H9 (cell line): ENCODE data around the gene CHRNA3. TPM values are rescaled to one million over a fixed set of nuclear protein-coding genes. Genes with fewer than 3 reads are reported as not detected.

Experiments
- DNase-seq: peaks from one replicate; pipeline ENCODE4 v3.0.0-alpha.2; 2017
- H2AFZ ChIP-seq: one replicate; pipeline ENCODE4 v1.6.1; 2013; ENCODE audit warnings: mild to moderate bottlenecking, low read length, control low read depth, moderate library complexity
- H2AK5ac ChIP-seq: 2 replicates; pipeline ENCODE4 v1.6.1; 2013; ENCODE audit warnings: low read length, control low read depth, mixed read lengths; ENCODE audit not compliant: insufficient read length
- H2BK120ac ChIP-seq: one replicate; pipeline ENCODE4 v1.6.1; 2013; ENCODE audit warnings: low read depth, mild to moderate bottlenecking, low read length, control low read depth, inconsistent platforms; ENCODE audit not compliant: poor library complexity, severe bottlenecking
- H2BK12ac ChIP-seq: 2 replicates; pipeline ENCODE4 v1.6.1; 2013; ENCODE audit warnings: low read length, control low read depth, mixed read lengths, low read depth; ENCODE audit not compliant: insufficient read length
- H2BK15ac ChIP-seq: 2 replicates; pipeline ENCODE4 v1.6.1; 2013; ENCODE audit warnings: low read depth, low read length, control low read depth
- H2BK20ac ChIP-seq: one replicate; pipeline ENCODE4 v1.6.1; 2013; ENCODE audit warnings: low read depth, mild to moderate bottlenecking, low read length, control low read depth, inconsistent platforms; ENCODE audit not compliant: poor library complexity, severe bottlenecking
- H2BK5ac ChIP-seq: 2 replicates; pipeline ENCODE4 v1.6.1; 2013; ENCODE audit warnings: low read length, control low read depth, mixed read lengths; ENCODE audit not compliant: insufficient read length
- H3K14ac ChIP-seq: 2 replicates; pipeline ENCODE4 v1.6.1; 2013; ENCODE audit warnings: low read length, control low read depth; ENCODE audit not compliant: insufficient read depth
- H3K18ac ChIP-seq: 2 replicates; pipeline ENCODE4 v1.6.1; 2013; ENCODE audit warnings: low read depth, mild to moderate bottlenecking, mixed read lengths, low read length, control low read depth; ENCODE audit not compliant: insufficient read length
- H3K23ac ChIP-seq: 2 replicates; pipeline ENCODE4 v1.6.1; 2013; ENCODE audit warnings: low read length, control low read depth, mixed read lengths, low read depth; ENCODE audit not compliant: insufficient read length
- H3K23me2 ChIP-seq: 2 replicates; pipeline ENCODE4 v1.6.1; 2013; ENCODE audit warnings: low read depth, mild to moderate bottlenecking, mixed read lengths, low read length, control low read depth; ENCODE audit not compliant: insufficient read length, poor library complexity, severe bottlenecking
- H3K27ac ChIP-seq: 2 replicates; pipeline ENCODE4 v1.5.1; 2013; ENCODE audit warnings: low read length, control low read depth, mixed read lengths, low read depth; ENCODE audit not compliant: insufficient read length
- H3K27me3 ChIP-seq: 2 replicates; pipeline ENCODE4 v1.6.1; 2013; ENCODE audit warnings: low read length, control low read depth, inconsistent platforms; ENCODE audit not compliant: insufficient read depth
- H3K4ac ChIP-seq: 2 replicates; pipeline ENCODE4 v1.6.1; 2013; ENCODE audit warnings: low read depth, mild to moderate bottlenecking, control low read depth, inconsistent platforms, low read length, moderate library complexity
- H3K4me1 ChIP-seq: 2 replicates; pipeline ENCODE4 v1.6.1; 2013; ENCODE audit warnings: low read length, control low read depth, inconsistent platforms; ENCODE audit not compliant: insufficient read depth
- H3K4me2 ChIP-seq: 2 replicates; pipeline ENCODE4 v1.6.1; 2013; ENCODE audit warnings: low read length, control low read depth, mixed read lengths; ENCODE audit not compliant: insufficient read length, insufficient read depth
- H3K56ac ChIP-seq: 2 replicates; pipeline ENCODE4 v1.6.1; 2013; ENCODE audit warnings: low read depth, mild to moderate bottlenecking, mixed read lengths, low read length, control low read depth; ENCODE audit not compliant: insufficient read length
- H3K79me1 ChIP-seq: 2 replicates; pipeline ENCODE4 v1.6.1; 2013; ENCODE audit warnings: low read depth, mild to moderate bottlenecking, moderate library complexity, low read length, control low read depth, inconsistent platforms; ENCODE audit not compliant: insufficient read depth, poor library complexity, severe bottlenecking
- H3K79me2 ChIP-seq: 2 replicates; pipeline ENCODE4 v1.6.1; 2013; ENCODE audit warnings: low read length, control low read depth, inconsistent platforms; ENCODE audit not compliant: insufficient read depth
- H3K9ac ChIP-seq: 2 replicates; pipeline ENCODE4 v1.6.1; 2013; ENCODE audit warnings: low read length, control low read depth, mixed read lengths; ENCODE audit not compliant: insufficient read length; ENCODE audit errors: extremely low read depth
- H3K9me3 ChIP-seq: one replicate; pipeline ENCODE4 v1.6.1; 2013; ENCODE audit warnings: low read depth, low read length, inconsistent platforms; ENCODE audit not compliant: control insufficient read depth
- H3T11ph ChIP-seq: one replicate; pipeline ENCODE4 v1.6.1; 2013; ENCODE audit warnings: mild to moderate bottlenecking, low read length, control low read depth, inconsistent platforms
- H4K20me1 ChIP-seq: one replicate; pipeline ENCODE4 v1.6.1; 2013; ENCODE audit not compliant: control insufficient read depth, insufficient read length, insufficient read depth
- H4K5ac ChIP-seq: 2 replicates; pipeline ENCODE4 v1.6.1; 2013; ENCODE audit warnings: low read depth, mild to moderate bottlenecking, mixed read lengths, low read length, control low read depth; ENCODE audit not compliant: insufficient read length
- H4K8ac ChIP-seq: replicated peaks from 2 replicates; pipeline ENCODE4 v1.6.1; 2013; ENCODE audit warnings: low read length, control low read depth, mixed read lengths, low read depth; ENCODE audit not compliant: insufficient read length
- H4K91ac ChIP-seq: 2 replicates; pipeline ENCODE4 v1.6.1; 2013; ENCODE audit warnings: low read depth, mild to moderate bottlenecking, moderate library complexity, mixed read lengths, low read length, control low read depth; ENCODE audit not compliant: insufficient read length
- H3K27ac Mint-ChIP-seq, 3 experiments: 2 replicates in 2 of 3; 3 replicates in 1 of 3; pipeline ENCODE4 v1.8.0; 2020 to 2021; ENCODE audit warnings: mixed read lengths in 3 of 3, mild to moderate bottlenecking in 1 of 3, moderate library complexity in 1 of 3
- H3K27me3 Mint-ChIP-seq: 2 replicates; pipeline ENCODE4 v1.8.0; 2021; ENCODE audit warnings: low read depth, mild to moderate bottlenecking, moderate library complexity, mixed read lengths
- H3K36me3 Mint-ChIP-seq, 3 experiments: 2 replicates in 2 of 3; 3 replicates in 1 of 3; pipeline ENCODE4 v1.8.0; 2020 to 2021; ENCODE audit warnings: low read depth in 3 of 3, mixed read lengths in 3 of 3; ENCODE audit not compliant: insufficient read depth in 1 of 3
- H3K4me1 Mint-ChIP-seq, 2 experiments: 2 replicates each; pipeline ENCODE4 v1.8.0; 2020; ENCODE audit warnings: mixed read lengths in 2 of 2
- H3K4me3 Mint-ChIP-seq, 2 experiments: 2 replicates in 1 of 2; 3 replicates in 1 of 2; pipeline ENCODE4 v1.8.0; 2020 to 2021; ENCODE audit warnings: mild to moderate bottlenecking in 2 of 2, mixed read lengths in 2 of 2, moderate library complexity in 1 of 2
- H3K9me3 Mint-ChIP-seq, 2 experiments: 2 replicates in 1 of 2; 3 replicates in 1 of 2; pipeline ENCODE4 v1.8.0; 2020; ENCODE audit warnings: mild to moderate bottlenecking in 2 of 2, mixed read lengths in 2 of 2, moderate library complexity in 1 of 2
- total RNA-seq: library from RNA; stranded (reverse); gene quantifications from 2 replicates; pipeline ENCODE4 v1.2.1, GENCODE V29; 2021
- TF ChIP-seq, protein P1 (sequence below): fragments of 200-600 bp; sonication (generic); conservative IDR thresholded peaks from 3 replicates; pipeline ENCODE4 v1.8.0; 2021; ENCODE audit warnings: antibody characterized with exemption, mild to moderate bottlenecking

CHRNA3 gene
- total RNA-seq, 1 experiment from 2014 or later: 0.81 TPM

DNA sequence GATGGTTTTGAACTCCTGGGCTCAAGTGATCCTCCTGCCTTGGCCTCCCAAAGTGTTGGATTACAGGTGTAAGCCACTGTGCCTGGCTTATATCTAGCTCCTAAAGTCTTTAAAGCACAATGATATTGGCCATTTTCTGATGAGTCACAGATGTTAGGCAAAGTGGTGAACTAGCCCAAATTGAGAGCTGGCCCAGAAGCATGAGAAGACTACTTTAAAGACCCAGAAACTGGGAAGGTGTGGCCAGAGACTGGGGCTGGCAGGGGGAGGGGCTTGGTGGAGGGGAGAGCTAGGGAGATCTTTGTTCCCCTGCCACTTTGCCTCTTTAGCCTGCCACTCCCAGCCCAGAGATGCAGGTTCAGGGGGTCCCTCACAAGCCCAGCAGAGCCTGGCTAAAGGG is 21.6 kb downstream of the CHRNA3 start:
- H3K9me3 Mint-ChIP-seq: peaks cover 0 to 1% of the 10 kb centered on the region in 2 experiments; a peak in 2 of 5 replicates

More for the DNA sequence above, 21.6 kb downstream of the CHRNA3 start:
- Histone ChIP-seq H3K79me1 (no peaks in the 10 kb centered on the region), H4K8ac (no peak overlapping the region), H2BK12ac (no peak overlapping the region), H2BK5ac (no peak overlapping the region), H3K4me1 (no peaks in the 10 kb centered on the region), H3K18ac (no peak overlapping the region), H3K23me2 (no peaks in the 10 kb centered on the region), H2BK120ac (no peak overlapping the region), H3K27ac (no peak overlapping the region), H3K79me2 (no peaks in the 10 kb centered on the region), H3K27me3 (no peaks in the 10 kb centered on the region), H2AK5ac (no peak overlapping the region), H4K20me1 (no peaks in the 10 kb centered on the region), H2AFZ (no peak overlapping the region), H4K5ac (no peak overlapping the region), H3K14ac (no peak overlapping the region), H4K91ac (no peak overlapping the region), H3K4ac (no peak overlapping the region), H3K4me2 (no peak overlapping the region), H3K9ac (no peak overlapping the region), H2BK15ac (no peak overlapping the region), H3K9me3 (no peaks in the 10 kb centered on the region), H2BK20ac (no peak overlapping the region), H3T11ph (no peak overlapping the region), H3K23ac (no peak overlapping the region), H3K56ac (no peak overlapping the region)
- no peaks in the 10 kb centered on the region; the same call in 1 of the 2 replicates for H3K27me3 Mint-ChIP-seq
- TF ChIP-seq, protein P1, sequence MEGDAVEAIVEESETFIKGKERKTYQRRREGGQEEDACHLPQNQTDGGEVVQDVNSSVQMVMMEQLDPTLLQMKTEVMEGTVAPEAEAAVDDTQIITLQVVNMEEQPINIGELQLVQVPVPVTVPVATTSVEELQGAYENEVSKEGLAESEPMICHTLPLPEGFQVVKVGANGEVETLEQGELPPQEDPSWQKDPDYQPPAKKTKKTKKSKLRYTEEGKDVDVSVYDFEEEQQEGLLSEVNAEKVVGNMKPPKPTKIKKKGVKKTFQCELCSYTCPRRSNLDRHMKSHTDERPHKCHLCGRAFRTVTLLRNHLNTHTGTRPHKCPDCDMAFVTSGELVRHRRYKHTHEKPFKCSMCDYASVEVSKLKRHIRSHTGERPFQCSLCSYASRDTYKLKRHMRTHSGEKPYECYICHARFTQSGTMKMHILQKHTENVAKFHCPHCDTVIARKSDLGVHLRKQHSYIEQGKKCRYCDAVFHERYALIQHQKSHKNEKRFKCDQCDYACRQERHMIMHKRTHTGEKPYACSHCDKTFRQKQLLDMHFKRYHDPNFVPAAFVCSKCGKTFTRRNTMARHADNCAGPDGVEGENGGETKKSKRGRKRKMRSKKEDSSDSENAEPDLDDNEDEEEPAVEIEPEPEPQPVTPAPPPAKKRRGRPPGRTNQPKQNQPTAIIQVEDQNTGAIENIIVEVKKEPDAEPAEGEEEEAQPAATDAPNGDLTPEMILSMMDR: no peak
- peaks cover 14 to 18% (median 15%) of the 10 kb centered on the region in 3 experiments; a peak in 6 of 7 replicates for H3K36me3 Mint-ChIP-seq
- H3K4me1 Mint-ChIP-seq: peaks cover 0 to 4% of the 10 kb centered on the region in 2 experiments; a peak in 2 of 4 replicates
- DNase-seq: no peak
- no peak overlapping the region for H3K27ac Mint-ChIP-seq
- H3K4me3 Mint-ChIP-seq: no peak overlapping the region
